SK-N-SH (cell line): Measurements from ENCODE around the gene SERPINB12.

Experiments
- CTCF ChIP-seq: fragments of 200-600 bp; sonication (generic); IDR thresholded peaks from 2 replicates; pipeline ENCODE4 v1.6.1; 2017; ENCODE audit warnings: antibody characterized with exemption, mild to moderate bottlenecking, moderate library complexity
- EP300 ChIP-seq, 2 experiments: IDR thresholded peaks; 2 replicates each; pipeline versions ENCODE4 v1.4.0 to v1.6.1; 2012; ENCODE audit warnings: borderline replicate concordance in 1 of 2, low read depth in 1 of 2, low read length in 1 of 2
- EZH2phosphoT487 ChIP-seq: fragments of 200-600 bp; sonication (generic); IDR thresholded peaks from 2 replicates; pipeline ENCODE4 v1.6.1; 2017; ENCODE audit warnings: low read depth, mixed run types, mild to moderate bottlenecking, antibody characterized with exemption, moderate library complexity, borderline replicate concordance
- MAX ChIP-seq: IDR thresholded peaks from 2 replicates; pipeline ENCODE4 v1.4.0; 2012; ENCODE audit warnings: low read depth
- PBX3 ChIP-seq: IDR thresholded peaks from 2 replicates; pipeline ENCODE4; 2012
- RCOR1 ChIP-seq: fragments of 150-350 bp; IDR thresholded peaks from 2 replicates; pipeline ENCODE4 v1.6.1; 2017; ENCODE audit warnings: antibody characterized with exemption, low read length
- SIN3A ChIP-seq: IDR thresholded peaks from 2 replicates; pipeline ENCODE4 v1.6.1; 2012; ENCODE audit warnings: low read depth, mild to moderate bottlenecking, low read length, moderate library complexity, borderline replicate concordance
- SMC3 ChIP-seq: IDR thresholded peaks from 2 replicates; pipeline ENCODE4 v1.6.1; 2012; ENCODE audit warnings: low read depth, low read length, improper control_type of control experiment

- TF ChIP-seq CTCF (peak; percentile 21; the same call in 1 of the 2 replicates), SMC3 (0 out of 2 replicates have a peak, but pooled peaks have one; percentile 16), EZH2phosphoT487 (no peak), MAX (no peak), SIN3A (no peak), RCOR1 (no peak), PBX3 (no peak), EP300 (IDR thresholded peaks at IDR 0.05; ENCODE audit: borderline replicate concordance in 1 of 2, low read depth in 1 of 2, low read length in 1 of 2) (no peak)
These were observed 18.5 kb upstream of the SERPINB12 start for GRCh38 chr18:63523660-63524059.
